ENCODE data around the gene PRICKLE2.

PRICKLE2 gene

DNA sequence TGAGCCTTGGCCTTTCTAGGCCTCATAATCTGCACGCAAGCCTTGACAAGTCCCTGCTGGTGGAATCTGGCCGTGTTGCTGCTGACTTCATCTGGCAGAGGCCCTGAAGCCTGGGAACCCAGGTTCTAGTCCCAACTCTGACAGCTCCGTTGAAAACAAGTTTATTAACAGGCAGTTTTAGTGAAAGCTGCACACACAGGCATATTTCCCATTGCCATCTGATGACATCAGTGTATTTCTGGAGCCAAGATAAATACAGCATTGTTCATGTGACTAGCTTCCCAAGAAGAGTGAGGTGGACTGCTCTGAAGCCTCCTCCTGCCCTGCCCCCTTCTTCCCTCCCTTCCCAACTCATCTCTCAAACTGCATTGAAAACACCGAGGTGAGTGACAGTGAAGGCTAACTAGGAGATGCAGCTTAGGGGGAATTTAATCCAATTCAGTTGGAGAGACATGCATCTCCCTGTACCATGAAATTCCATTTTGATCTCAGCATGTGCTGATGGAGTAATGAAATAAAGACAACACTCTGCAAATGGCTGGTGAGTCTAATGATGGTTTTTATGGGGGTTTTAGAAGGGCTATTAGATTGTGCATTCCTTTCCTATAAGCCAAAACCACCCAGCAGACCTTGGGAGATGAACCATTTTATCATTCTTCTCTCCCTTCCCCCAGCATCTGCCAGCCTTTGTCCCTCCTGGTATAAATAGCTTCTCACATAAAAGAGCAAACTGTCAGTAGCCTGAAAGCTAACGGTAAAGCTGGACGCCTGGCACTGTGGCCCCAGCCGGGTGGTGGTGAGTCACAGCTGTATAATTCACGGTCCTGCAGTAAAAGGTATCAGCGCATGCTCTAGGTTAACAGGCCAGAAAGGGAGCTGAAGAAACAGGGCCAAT, 38.0 kb downstream of the PRICKLE2 start:
- TF ChIP-seq, protein P1, sequence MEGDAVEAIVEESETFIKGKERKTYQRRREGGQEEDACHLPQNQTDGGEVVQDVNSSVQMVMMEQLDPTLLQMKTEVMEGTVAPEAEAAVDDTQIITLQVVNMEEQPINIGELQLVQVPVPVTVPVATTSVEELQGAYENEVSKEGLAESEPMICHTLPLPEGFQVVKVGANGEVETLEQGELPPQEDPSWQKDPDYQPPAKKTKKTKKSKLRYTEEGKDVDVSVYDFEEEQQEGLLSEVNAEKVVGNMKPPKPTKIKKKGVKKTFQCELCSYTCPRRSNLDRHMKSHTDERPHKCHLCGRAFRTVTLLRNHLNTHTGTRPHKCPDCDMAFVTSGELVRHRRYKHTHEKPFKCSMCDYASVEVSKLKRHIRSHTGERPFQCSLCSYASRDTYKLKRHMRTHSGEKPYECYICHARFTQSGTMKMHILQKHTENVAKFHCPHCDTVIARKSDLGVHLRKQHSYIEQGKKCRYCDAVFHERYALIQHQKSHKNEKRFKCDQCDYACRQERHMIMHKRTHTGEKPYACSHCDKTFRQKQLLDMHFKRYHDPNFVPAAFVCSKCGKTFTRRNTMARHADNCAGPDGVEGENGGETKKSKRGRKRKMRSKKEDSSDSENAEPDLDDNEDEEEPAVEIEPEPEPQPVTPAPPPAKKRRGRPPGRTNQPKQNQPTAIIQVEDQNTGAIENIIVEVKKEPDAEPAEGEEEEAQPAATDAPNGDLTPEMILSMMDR (IDR thresholded peaks at IDR 0.05; ENCODE audit: control extremely low read depth, extremely low read depth, low read depth, missing control alignments): no peak
- POLR2A ChIA-PET: no interaction called here
- CTCF ChIA-PET: interaction anchor here (1.2 to 1.8 kb wide), 2 partner anchors 12 to 298 kb away, joined by 3 to 6 read pairs; no protein-coding TSS in a partner anchor
- no peak for DNase-seq (ENCODE audit: extremely low spot score)

DNA sequence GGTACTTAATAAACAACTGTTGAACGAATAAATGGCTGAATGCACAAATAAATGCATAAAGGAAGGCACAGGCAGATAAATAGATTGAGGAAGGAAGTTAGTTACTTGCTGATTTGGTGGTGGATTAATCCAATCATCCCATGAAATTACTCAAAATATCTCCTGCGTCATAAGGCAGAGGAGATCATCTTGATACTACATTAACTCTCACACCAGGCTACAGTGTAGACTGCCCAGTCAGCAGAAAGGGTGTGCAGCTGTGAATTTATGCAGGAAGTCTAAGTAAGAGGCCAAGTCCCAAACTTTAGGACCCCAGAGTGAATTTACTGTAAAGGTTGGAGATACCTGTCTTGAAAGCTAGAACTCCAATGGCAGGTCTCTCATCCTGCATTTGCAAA, 38.6 kb downstream of the PRICKLE2 start:
- TF ChIP-seq, protein P1 (IDR thresholded peaks at IDR 0.05; ENCODE audit: control extremely low read depth, extremely low read depth, low read depth, missing control alignments): no peak
- DNase-seq (ENCODE audit: extremely low spot score): no peak
- ChIA-PET POLR2A (no interaction called here), CTCF (interaction anchor here (0.9 to 1.2 kb wide), 2 partner anchors 20 to 298 kb away, joined by 3 read pairs; no protein-coding TSS in a partner anchor)

DNA sequence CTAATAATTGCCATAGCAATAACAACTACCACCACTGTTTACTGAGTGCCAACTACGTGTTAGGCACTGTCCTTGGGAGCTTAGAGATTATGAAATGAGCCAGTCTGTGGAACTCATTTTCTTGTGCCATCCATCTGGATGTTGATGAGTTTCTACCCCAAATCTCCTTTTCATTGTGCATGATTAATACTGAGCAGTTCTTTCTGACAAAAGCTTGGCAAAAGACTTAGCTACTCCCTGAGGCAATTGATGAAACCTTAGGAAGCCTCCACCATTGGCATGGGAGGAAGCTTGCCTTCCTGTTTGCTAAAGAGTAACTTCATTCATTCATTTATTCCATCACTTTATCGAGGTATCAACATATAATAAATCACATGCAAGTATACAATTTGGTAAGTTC, 39.8 kb downstream of the PRICKLE2 start:
- ChIA-PET POLR2A (no interaction called here), CTCF (interaction anchor here (1.1 to 1.5 kb wide), 2 partner anchors 11 to 16 kb away, joined by 3 to 4 read pairs; no protein-coding TSS in a partner anchor)
- TF ChIP-seq, protein P1 (IDR thresholded peaks at IDR 0.05; ENCODE audit: control extremely low read depth, extremely low read depth, low read depth, missing control alignments): no peak
- DNase-seq (ENCODE audit: extremely low spot score): no peak

DNA sequence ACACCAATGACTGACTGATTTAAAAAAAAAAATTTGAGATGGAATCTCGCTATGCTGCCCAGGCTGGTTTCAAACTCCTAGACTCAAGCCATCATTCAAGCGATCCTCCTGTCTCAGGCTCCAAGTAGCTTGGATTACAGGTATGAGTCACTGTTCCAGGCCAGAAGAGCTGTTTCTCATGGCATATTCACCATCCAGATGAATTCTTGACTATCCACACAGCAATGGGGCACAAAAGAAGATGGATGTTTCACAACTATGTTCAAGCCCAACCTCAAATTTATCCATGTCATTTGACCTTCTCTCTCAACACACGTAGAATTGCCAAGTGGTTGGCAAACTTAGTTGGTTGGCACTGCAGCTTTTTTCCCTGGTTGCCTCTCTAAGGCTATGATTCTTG, 40.6 kb downstream of the PRICKLE2 start:
- CTCF ChIA-PET: interaction anchor here (1.1 to 1.8 kb wide), 4 partner anchors 11 to 300 kb away, joined by 3 to 4 read pairs (median 4); no protein-coding TSS in a partner anchor

DNA sequence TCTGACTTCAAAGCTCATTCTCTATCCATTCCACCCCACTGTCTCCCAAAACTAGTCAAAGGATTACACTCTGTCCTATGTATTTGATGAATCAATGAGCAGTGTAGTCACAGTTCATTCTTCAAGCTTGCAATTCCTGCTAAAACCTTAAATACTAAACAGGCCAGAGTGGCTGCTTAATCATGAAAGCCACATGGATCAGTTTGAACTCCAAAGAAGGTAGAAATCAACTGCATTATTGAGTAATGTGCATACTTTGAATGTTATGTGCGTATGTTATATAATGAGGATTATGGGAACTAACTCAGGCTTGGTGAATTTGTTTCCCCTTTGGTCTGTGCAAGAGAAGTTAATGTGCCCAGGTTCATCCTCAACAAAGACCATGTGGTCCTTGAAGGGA, 45.4 kb downstream of the PRICKLE2 start:
- no peak for DNase-seq (ENCODE audit: extremely low spot score)
- ChIA-PET CTCF (no interaction called here), POLR2A (no interaction called here)
- TF ChIP-seq, protein P1 (IDR thresholded peaks at IDR 0.05; ENCODE audit: control extremely low read depth, extremely low read depth, low read depth, missing control alignments): no peak

More for the DNA sequence above, 40.6 kb downstream of the PRICKLE2 start:
- POLR2A ChIA-PET: no interaction called here
- DNase-seq (ENCODE audit: extremely low spot score): no peak
- TF ChIP-seq, protein P1 (IDR thresholded peaks at IDR 0.05; ENCODE audit: control extremely low read depth, extremely low read depth, low read depth, missing control alignments): no peak

DNA sequence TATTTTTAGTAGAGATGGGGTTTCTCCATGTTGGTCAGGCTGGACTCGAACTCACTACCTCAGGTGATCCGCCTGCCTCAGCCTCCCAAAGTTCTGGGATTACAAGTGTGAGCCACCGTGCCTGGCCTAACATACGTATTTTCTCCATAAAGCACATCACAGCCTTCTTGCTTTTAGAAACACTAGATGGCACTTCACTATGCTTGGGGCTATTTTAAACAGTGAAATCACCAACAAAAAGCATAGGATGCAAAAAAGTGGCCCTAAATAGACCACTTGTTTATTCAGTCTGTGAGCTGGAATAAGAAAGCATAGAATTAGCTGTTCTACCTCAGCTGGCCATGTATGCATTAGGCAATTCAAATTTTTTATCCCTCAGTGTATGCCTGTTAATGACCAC, 46.0 kb downstream of the PRICKLE2 start:
- ChIA-PET POLR2A (no interaction called here), CTCF (no interaction called here)
- TF ChIP-seq, protein P1 (IDR thresholded peaks at IDR 0.05; ENCODE audit: control extremely low read depth, extremely low read depth, low read depth, missing control alignments): no peak
- DNase-seq (ENCODE audit: extremely low spot score): no peak
